HEK293 (cell line): ENCODE data around the gene PIK3C2G.

Source experiments
- OSR2 ChIP-seq: fragments of 450-650 bp; formaldehyde crosslinking; IDR thresholded peaks from 2 replicates; pipeline ENCODE4 v1.5.1; 2016; ENCODE audit warnings: missing biosample characterization, missing genetic modification characterization
- ZNF23 ChIP-seq: fragments of 450-650 bp; formaldehyde crosslinking; IDR thresholded peaks from 2 replicates; pipeline ENCODE4 v1.5.1; 2016; ENCODE audit warnings: missing biosample characterization, missing genetic modification characterization, borderline replicate concordance
- ZNF274 ChIP-seq, 2 experiments: fragments of 200-500 bp in 1 of 2; fragments of 450-650 bp in 1 of 2; sonication (Bioruptor generic) in 1 of 2; formaldehyde crosslinking in 1 of 2; IDR thresholded peaks; 2 replicates each; pipeline versions ENCODE4 v1.5.1 to v1.6.1; 2014 to 2016; ENCODE audit warnings: borderline replicate concordance in 1 of 2, inconsistent platforms in 1 of 2, low read length in 1 of 2, missing biosample characterization in 1 of 2, missing genetic modification characterization in 1 of 2
- ZNF514 ChIP-seq: fragments of 450-650 bp; formaldehyde crosslinking; IDR thresholded peaks from 2 replicates; pipeline ENCODE4 v1.5.1; 2016; ENCODE audit warnings: missing biosample characterization, missing genetic modification characterization
- ZNF561 ChIP-seq: fragments of 450-650 bp; IDR thresholded peaks from 2 replicates; pipeline ENCODE4 v1.5.1; 2018; ENCODE audit warnings: missing biosample characterization, missing genetic modification characterization, borderline replicate concordance
- ZNF747 ChIP-seq: fragments of 450-650 bp; formaldehyde crosslinking; IDR thresholded peaks from 2 replicates; pipeline ENCODE4 v1.5.1; 2016; ENCODE audit warnings: missing biosample characterization, missing genetic modification characterization
- TF ChIP-seq, protein P1 (sequence below): fragments of 450-650 bp; formaldehyde crosslinking; IDR thresholded peaks from 2 replicates; pipeline ENCODE4 v1.5.1; 2016; ENCODE audit warnings: missing biosample characterization, missing genetic modification characterization
- TF ChIP-seq, protein P2 (sequence below): sonication (generic); formaldehyde crosslinking; IDR thresholded peaks from 2 replicates; pipeline ENCODE4 v1.8.1; 2022; ENCODE audit warnings: mild to moderate bottlenecking, moderate library complexity, missing genetic modification reagents
- TF ChIP-seq, protein P3 (sequence below): fragments of 450-650 bp; formaldehyde crosslinking; optimal IDR thresholded peaks from 2 replicates; pipeline ENCODE3; 2016; ENCODE audit warnings: missing biosample characterization, mild to moderate bottlenecking, missing genetic modification characterization

DNA sequence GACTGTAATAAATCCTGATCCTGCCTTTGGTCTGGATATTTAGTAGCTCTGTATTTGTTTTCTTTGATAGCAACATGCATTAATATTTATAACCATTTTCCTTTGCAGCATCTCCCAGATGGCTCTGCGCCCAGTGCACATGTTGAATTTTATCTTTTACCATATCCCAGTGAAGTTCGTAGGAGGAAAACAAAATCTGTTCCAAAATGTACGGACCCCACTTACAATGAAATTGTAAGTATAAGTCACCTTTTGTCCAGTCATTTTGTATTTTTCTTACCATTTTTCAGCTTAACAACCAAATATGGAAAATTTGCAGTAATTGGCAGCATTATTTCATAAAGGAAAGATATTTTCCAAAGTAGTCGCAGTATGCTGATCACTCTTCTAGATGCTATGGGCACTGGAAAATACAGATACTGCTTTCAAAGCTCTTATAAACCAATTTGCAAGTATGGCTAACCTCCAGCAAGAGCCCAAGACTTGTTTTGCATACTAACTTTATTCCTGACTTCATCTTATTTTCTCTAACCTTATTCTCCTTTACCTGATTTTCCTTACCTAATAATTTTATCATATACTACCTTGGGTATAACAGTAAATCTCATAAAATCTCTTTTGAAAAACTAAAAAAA, 379.1 kb downstream of the PIK3C2G start:
- no peak for TF ChIP-seq OSR2 (tag by site-specific recombination)
- TF ChIP-seq, protein P1, sequence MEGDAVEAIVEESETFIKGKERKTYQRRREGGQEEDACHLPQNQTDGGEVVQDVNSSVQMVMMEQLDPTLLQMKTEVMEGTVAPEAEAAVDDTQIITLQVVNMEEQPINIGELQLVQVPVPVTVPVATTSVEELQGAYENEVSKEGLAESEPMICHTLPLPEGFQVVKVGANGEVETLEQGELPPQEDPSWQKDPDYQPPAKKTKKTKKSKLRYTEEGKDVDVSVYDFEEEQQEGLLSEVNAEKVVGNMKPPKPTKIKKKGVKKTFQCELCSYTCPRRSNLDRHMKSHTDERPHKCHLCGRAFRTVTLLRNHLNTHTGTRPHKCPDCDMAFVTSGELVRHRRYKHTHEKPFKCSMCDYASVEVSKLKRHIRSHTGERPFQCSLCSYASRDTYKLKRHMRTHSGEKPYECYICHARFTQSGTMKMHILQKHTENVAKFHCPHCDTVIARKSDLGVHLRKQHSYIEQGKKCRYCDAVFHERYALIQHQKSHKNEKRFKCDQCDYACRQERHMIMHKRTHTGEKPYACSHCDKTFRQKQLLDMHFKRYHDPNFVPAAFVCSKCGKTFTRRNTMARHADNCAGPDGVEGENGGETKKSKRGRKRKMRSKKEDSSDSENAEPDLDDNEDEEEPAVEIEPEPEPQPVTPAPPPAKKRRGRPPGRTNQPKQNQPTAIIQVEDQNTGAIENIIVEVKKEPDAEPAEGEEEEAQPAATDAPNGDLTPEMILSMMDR (tag by site-specific recombination): no peak
- no peak for TF ChIP-seq ZNF514 (tag by site-specific recombination)
- TF ChIP-seq, protein P2, sequence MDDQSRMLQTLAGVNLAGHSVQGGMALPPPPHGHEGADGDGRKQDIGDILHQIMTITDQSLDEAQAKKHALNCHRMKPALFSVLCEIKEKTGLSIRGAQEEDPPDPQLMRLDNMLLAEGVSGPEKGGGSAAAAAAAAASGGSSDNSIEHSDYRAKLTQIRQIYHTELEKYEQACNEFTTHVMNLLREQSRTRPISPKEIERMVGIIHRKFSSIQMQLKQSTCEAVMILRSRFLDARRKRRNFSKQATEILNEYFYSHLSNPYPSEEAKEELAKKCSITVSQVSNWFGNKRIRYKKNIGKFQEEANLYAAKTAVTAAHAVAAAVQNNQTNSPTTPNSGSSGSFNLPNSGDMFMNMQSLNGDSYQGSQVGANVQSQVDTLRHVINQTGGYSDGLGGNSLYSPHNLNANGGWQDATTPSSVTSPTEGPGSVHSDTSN (CRISPR knock-in tag): no peak
- TF ChIP-seq ZNF274 (IDR thresholded peaks at IDR 0.05; ENCODE audit: low read length): no peak
- TF ChIP-seq ZNF274 (tag by site-specific recombination; IDR thresholded peaks at IDR 0.05; ENCODE audit: borderline replicate concordance): no peak
- no peak for TF ChIP-seq ZNF23 (tag by site-specific recombination)
- no peak for TF ChIP-seq ZNF561 (tag by site-specific recombination)
- TF ChIP-seq, protein P3, sequence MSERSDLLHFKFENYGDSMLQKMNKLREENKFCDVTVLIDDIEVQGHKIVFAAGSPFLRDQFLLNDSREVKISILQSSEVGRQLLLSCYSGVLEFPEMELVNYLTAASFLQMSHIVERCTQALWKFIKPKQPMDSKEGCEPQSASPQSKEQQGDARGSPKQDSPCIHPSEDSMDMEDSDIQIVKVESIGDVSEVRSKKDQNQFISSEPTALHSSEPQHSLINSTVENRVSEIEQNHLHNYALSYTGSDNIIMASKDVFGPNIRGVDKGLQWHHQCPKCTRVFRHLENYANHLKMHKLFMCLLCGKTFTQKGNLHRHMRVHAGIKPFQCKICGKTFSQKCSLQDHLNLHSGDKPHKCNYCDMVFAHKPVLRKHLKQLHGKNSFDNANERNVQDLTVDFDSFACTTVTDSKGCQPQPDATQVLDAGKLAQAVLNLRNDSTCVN (tag by site-specific recombination): no peak
- no peak for TF ChIP-seq ZNF747
